Measurements from ENCODE around the gene AIFM1.

- no peak for TF ChIP-seq POLR2A (IDR thresholded peaks at IDR 0.05; ENCODE audit: low read length)
- no peak for TF ChIP-seq GATA1 (IDR thresholded peaks at IDR 0.05; ENCODE audit: low read depth, low read length)
Measured at GRCh38 chrX:130094696-130095095, 70.9 kb downstream of the AIFM1 start.

Measured in erythroblast (primary cell).